ENCODE measurements around the gene FOXC2.

Gene FOXC2

GRCh38 chr16:86566601-86566965 lies at the start of gene FOXC2:
Gene FOXC2, plus strand, starts transcription at chr16:86566829. Its CDS starts 507 bp downstream, at chr16:86567336.
- peak; percentile 24 to 54 for DNase-seq (ENCODE audit: low read depth in 2 of 2)

GRCh38 chr16:86517033-86517432 lies 49.6 kb upstream of the FOXC2 start:
- no peak for DNase-seq (ENCODE audit: low read depth in 2 of 2)

- DNase-seq (ENCODE audit: low read depth in 2 of 2), result no peak
These were observed 48.9 kb upstream of the FOXC2 start for GRCh38 chr16:86517652-86518258.

GRCh38 chr16:86519007-86519648 lies 47.5 kb upstream of the FOXC2 start:
- no peak for DNase-seq (ENCODE audit: low read depth in 2 of 2)

GRCh38 chr16:86519649-86520316 lies 46.8 kb upstream of the FOXC2 start:
- peak; percentile 41 to 52 for DNase-seq (ENCODE audit: low read depth in 2 of 2)

GRCh38 chr16:86520317-86521210 lies 46.1 kb upstream of the FOXC2 start:
- no peak for DNase-seq (ENCODE audit: low read depth in 2 of 2)

GRCh38 chr16:86521236-86522197 lies 45.1 kb upstream of the FOXC2 start:
- DNase-seq (ENCODE audit: low read depth in 2 of 2), result no peak

GRCh38 chr16:86522634-86523033 lies 44.0 kb upstream of the FOXC2 start:
- DNase-seq (ENCODE audit: low read depth in 2 of 2), result no peak

- no peak for DNase-seq (ENCODE audit: low read depth in 2 of 2)
These were observed 43.4 kb upstream of the FOXC2 start for GRCh38 chr16:86523166-86523740.

- no peak for DNase-seq (ENCODE audit: low read depth in 2 of 2)
These were observed 42.6 kb upstream of the FOXC2 start for GRCh38 chr16:86524029-86524428.

GRCh38 chr16:86525696-86526095 lies 40.9 kb upstream of the FOXC2 start:
- no peak for DNase-seq (ENCODE audit: low read depth in 2 of 2)

- DNase-seq (ENCODE audit: low read depth in 2 of 2), result no peak
These were observed 39.3 kb upstream of the FOXC2 start for GRCh38 chr16:86527366-86527765.

- DNase-seq (ENCODE audit: low read depth in 2 of 2), result no peak
These were observed 38.3 kb upstream of the FOXC2 start for GRCh38 chr16:86528061-86528929.

- no peak for DNase-seq (ENCODE audit: low read depth in 2 of 2)
These were observed 37.5 kb upstream of the FOXC2 start for GRCh38 chr16:86529160-86529559.

- no peak for DNase-seq (ENCODE audit: low read depth in 2 of 2)
These were observed 36.1 kb upstream of the FOXC2 start for GRCh38 chr16:86530251-86531190.

- no peak for DNase-seq (ENCODE audit: low read depth in 2 of 2)
These were observed 35.5 kb upstream of the FOXC2 start for GRCh38 chr16:86531191-86531545.

- DNase-seq (ENCODE audit: low read depth in 2 of 2), result no peak
These were observed 34.7 kb upstream of the FOXC2 start for GRCh38 chr16:86531641-86532525.

GRCh38 chr16:86532526-86532815 lies 34.2 kb upstream of the FOXC2 start:
- DNase-seq (ENCODE audit: low read depth in 2 of 2), result no peak
